IPS DF 6.9 (cell line): ENCODE results near the gene GNAS-AS1.

ENCODE experiments used
- DNase-seq: peaks from one replicate; pipeline ENCODE4 v3.0.0-alpha.2; 2013; ENCODE audit warnings: low read depth, low spot score
- H3K27ac ChIP-seq: one replicate; pipeline ENCODE4 v1.5.1; 2013; ENCODE audit warnings: low read length, control low read depth
- H3K27me3 ChIP-seq: 2 replicates; pipeline ENCODE4 v1.6.1; 2013; ENCODE audit warnings: mild to moderate bottlenecking, low read length; ENCODE audit not compliant: control insufficient read depth, insufficient read depth
- H3K36me3 ChIP-seq: 2 replicates; pipeline ENCODE4 v1.6.1; 2013; ENCODE audit warnings: low read length; ENCODE audit not compliant: control insufficient read depth, insufficient read depth
- H3K4me1 ChIP-seq: 2 replicates; pipeline ENCODE4 v1.6.1; 2013; ENCODE audit warnings: low read length; ENCODE audit not compliant: control insufficient read depth, insufficient read depth
- H3K4me3 ChIP-seq: 2 replicates; pipeline ENCODE4 v1.5.1; 2013; ENCODE audit warnings: mild to moderate bottlenecking, low read length
- H3K9me3 ChIP-seq: 2 replicates; pipeline ENCODE4 v1.6.1; 2013; ENCODE audit warnings: low read length, inconsistent platforms; ENCODE audit not compliant: control insufficient read depth, insufficient read depth
- WGBS: extraction: QIAGEN DNeasy Blood & Tissue Kit; methylation state at CpG from one replicate; pipeline ENCODE4 v1.1.7; 2013; ENCODE audit warnings: mixed read lengths, missing lambda C conversion rate; ENCODE audit not compliant: insufficient read length, insufficient coverage; 5-methylcytosine and 5-hydroxymethylcytosine counted together

GNAS-AS1 gene

GRCh38 chr20:58843128-58843556 is 7.6 kb downstream of the GNAS-AS1 start:
- Histone ChIP-seq H3K4me3 (peak overlapping the region; percentile 13; the same call in 1 of the 2 replicates), H3K36me3 (peaks cover 12% of the 10 kb centered on the region), H3K4me1 (peaks cover 7% of the 10 kb centered on the region), H3K27ac (no peak overlapping the region), H3K27me3 (peaks cover 8% of the 10 kb centered on the region; the same call in 1 of the 2 replicates), H3K9me3 (no peaks in the 10 kb centered on the region)
- DNase-seq: no peak
- WGBS: no CpG with 5 or more reads among the region's 6 CpGs

- H3K4me1 ChIP-seq: peaks cover 7% of the 10 kb centered on the region
Measured at GRCh38 chr20:58842276-58842675, 8.4 kb downstream of the GNAS-AS1 start.

GRCh38 chr20:58841539-58842264 is 9.0 kb downstream of the GNAS-AS1 start:
- Histone ChIP-seq H3K36me3 (peaks cover 12% of the 10 kb centered on the region), H3K27me3 (peaks cover 8% of the 10 kb centered on the region; the same call in 1 of the 2 replicates), H3K9me3 (no peaks in the 10 kb centered on the region), H3K4me1 (peaks cover 7% of the 10 kb centered on the region), H3K4me3 (peak overlapping the region; percentile 13; the same call in 1 of the 2 replicates), H3K27ac (no peak overlapping the region)
- no CpG with 5 or more reads among the region's 58 CpGs for WGBS
- DNase-seq: no peak

More at GRCh38 chr20:58842276-58842675, 8.4 kb downstream of the GNAS-AS1 start:
- Histone ChIP-seq H3K9me3 (no peaks in the 10 kb centered on the region), H3K27me3 (peaks cover 8% of the 10 kb centered on the region; the same call in 1 of the 2 replicates), H3K27ac (peak overlapping the region; percentile 42), H3K4me3 (peak overlapping the region; percentile 13; the same call in 1 of the 2 replicates), H3K36me3 (peaks cover 12% of the 10 kb centered on the region)
- no CpG with 5 or more reads among the region's 20 CpGs for WGBS
- no peak for DNase-seq

DNA sequence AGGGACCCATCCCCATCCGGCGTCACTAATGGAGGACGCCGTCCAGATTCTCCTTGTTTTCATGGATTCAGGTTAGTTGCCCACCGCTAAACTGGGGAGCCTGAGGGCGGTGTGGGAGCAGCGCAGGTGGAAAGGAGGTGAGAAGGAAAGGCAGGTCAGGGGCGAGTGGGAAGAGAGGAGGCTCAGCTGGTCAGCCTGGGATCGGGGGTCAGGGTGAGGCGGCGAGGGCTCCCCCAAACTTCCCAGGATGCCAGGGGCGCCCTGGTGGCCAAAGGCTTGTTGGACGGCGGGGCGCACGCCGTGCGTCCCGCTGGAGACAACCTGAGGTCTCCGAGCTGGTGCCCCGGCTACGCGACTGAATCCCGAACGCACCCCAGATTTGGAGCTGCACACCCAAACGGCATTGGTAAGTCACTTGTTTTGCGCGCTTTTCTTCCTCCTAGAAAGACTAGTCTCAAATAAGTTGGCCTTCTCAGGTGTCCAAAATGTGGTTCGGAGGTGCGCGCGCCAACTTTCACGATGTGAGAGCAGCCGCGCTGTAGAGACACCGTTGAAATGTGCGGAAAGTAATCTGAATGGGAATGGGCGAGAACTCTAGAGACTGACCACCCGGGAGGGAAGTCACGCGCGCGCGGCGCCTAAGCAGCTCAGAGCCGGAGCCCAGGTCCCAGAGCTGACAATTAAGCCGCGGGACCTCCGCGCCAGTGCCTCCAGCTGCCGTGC is 9.7 kb downstream of the GNAS-AS1 start:
- no peaks in the 10 kb centered on the region for H3K9me3 ChIP-seq
- no CpG with 5 or more reads among the region's 51 CpGs for WGBS
- H3K4me3 ChIP-seq: peak overlapping the region; percentile 13; the same call in 1 of the 2 replicates
- no peak for DNase-seq
- H3K27ac ChIP-seq: no peak overlapping the region
- H3K27me3 ChIP-seq: peaks cover 8% of the 10 kb centered on the region; the same call in 1 of the 2 replicates
- peaks cover 12% of the 10 kb centered on the region for H3K36me3 ChIP-seq
- peaks cover 6% of the 10 kb centered on the region for H3K4me1 ChIP-seq

DNA sequence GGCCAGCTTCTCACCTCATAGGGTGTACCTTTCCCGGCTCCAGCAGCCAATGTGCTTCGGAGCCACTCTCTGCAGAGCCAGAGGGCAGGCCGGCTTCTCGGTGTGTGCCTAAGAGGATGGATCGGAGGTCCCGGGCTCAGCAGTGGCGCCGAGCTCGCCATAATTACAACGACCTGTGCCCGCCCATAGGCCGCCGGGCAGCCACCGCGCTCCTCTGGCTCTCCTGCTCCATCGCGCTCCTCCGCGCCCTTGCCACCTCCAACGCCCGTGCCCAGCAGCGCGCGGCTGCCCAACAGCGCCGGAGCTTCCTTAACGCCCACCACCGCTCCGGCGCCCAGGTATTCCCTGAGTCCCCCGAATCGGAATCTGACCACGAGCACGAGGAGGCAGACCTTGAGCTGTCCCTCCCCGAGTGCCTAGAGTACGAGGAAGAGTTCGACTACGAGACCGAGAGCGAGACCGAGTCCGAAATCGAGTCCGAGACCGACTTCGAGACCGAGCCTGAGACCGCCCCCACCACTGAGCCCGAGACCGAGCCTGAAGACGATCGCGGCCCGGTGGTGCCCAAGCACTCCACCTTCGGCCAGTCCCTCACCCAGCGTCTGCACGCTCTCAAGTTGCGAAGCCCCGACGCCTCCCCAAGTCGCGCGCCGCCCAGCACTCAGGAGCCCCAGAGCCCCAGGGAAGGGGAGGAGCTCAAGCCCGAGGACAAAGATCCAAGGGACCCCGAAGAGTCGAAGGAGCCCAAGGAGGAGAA is 10.5 kb downstream of the GNAS-AS1 start:
- H3K9me3 ChIP-seq: no peaks in the 10 kb centered on the region
- peaks cover 12% of the 10 kb centered on the region for H3K36me3 ChIP-seq
- H3K4me3 ChIP-seq: peak overlapping the region; percentile 13; the same call in 1 of the 2 replicates
- no CpG with 5 or more reads among the region's 67 CpGs for WGBS
- DNase-seq: no peak
- H3K27ac ChIP-seq: no peak overlapping the region
- H3K4me1 ChIP-seq: peaks cover 5% of the 10 kb centered on the region
- peaks cover 8% of the 10 kb centered on the region; the same call in 1 of the 2 replicates for H3K27me3 ChIP-seq

DNA sequence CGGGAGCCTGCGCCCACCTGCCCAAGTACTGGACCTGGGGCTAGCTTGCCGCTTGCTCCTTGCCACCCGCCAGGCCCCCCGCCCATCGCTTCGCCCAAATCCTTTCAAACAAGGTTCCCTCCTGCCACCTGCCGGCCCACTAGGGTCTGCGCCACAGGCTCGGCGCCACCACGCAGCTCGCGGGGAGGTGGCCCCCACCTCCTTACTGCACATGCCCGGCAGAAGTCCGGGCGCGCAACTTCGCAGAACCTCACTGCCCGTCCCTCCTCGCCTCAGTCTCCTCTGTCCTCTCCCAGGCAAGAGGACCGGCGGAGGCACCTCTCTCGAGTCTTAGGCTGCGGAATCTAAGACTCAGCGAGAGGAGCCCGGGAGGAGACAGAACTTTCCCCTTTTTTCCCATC is 11.2 kb downstream of the GNAS-AS1 start:
- Histone ChIP-seq H3K4me3 (no peak overlapping the region; the same call in 1 of the 2 replicates), H3K27ac (no peak overlapping the region), H3K27me3 (peaks cover 8% of the 10 kb centered on the region; the same call in 1 of the 2 replicates), H3K4me1 (peaks cover 2% of the 10 kb centered on the region; the same call in 1 of the 2 replicates), H3K36me3 (peaks cover 12% of the 10 kb centered on the region), H3K9me3 (no peaks in the 10 kb centered on the region)
- DNase-seq: no peak
- WGBS: no CpG with 5 or more reads among the region's 27 CpGs

GRCh38 chr20:58838174-58838573 is 12.5 kb downstream of the GNAS-AS1 start:
- no peak for DNase-seq
- no peaks in the 10 kb centered on the region for H3K9me3 ChIP-seq
- H3K36me3 ChIP-seq: peaks cover 16% of the 10 kb centered on the region
- WGBS: no CpG with 5 or more reads among the region's 4 CpGs
- no peak overlapping the region for H3K4me3 ChIP-seq
- H3K27me3 ChIP-seq: peaks cover 8% of the 10 kb centered on the region; the same call in 1 of the 2 replicates
- no peak overlapping the region for H3K27ac ChIP-seq
- H3K4me1 ChIP-seq: 0 out of 2 replicates have a peak, but pooled peaks cover 2% of the 10 kb centered on the region

GRCh38 chr20:58837717-58838116 is 13.0 kb downstream of the GNAS-AS1 start:
- Histone ChIP-seq H3K4me1 (0 out of 2 replicates have a peak, but pooled peaks cover 2% of the 10 kb centered on the region), H3K36me3 (peaks cover 16% of the 10 kb centered on the region), H3K9me3 (no peaks in the 10 kb centered on the region), H3K27ac (no peak overlapping the region), H3K4me3 (no peak overlapping the region), H3K27me3 (peaks cover 8% of the 10 kb centered on the region; the same call in 1 of the 2 replicates)
- no CpG with 5 or more reads among the region's 1 CpG for WGBS
- DNase-seq: no peak

DNA sequence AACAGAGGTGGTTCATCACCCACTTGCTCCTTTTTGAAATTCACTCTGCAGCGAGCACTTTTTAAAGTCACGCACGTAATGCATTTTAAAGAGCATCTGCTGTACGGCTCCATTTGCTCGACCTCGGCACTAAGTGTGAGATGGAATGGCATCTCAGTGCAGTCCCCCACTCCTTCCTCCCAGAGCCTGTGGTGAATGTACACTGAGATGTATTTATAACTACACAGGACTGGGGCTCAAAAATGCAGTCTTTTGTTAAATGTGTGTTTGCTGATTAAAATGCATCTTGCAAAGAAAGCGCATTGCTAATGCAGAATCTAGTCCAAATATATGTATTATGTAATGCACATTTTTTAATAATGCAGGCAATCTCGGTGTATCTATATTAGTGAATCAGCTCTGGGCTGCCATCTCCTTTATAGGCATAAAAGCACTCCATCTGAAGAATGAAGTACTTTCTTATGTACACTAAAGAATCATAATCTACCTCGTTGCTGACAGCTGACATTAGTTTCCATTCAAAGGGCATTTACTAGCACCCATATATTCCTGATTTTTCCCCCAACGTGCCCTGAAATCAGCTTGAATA is 14.0 kb downstream of the GNAS-AS1 start:
- Histone ChIP-seq H3K27me3 (peaks cover 8% of the 10 kb centered on the region; the same call in 1 of the 2 replicates), H3K36me3 (peaks cover 15% of the 10 kb centered on the region), H3K4me1 (0 out of 2 replicates have a peak, but pooled peaks cover 2% of the 10 kb centered on the region), H3K4me3 (no peak overlapping the region), H3K9me3 (no peaks in the 10 kb centered on the region), H3K27ac (no peak overlapping the region)
- no CpG with 5 or more reads among the region's 10 CpGs for WGBS
- DNase-seq: no peak
